ENCODE data around the gene SIGLECL1.

SIGLECL1 gene

GRCh38 chr19:51253088-51253806 lies 2.4 kb downstream of the SIGLECL1 start:
- no peak for DNase-seq

GRCh38 chr19:51256155-51256625 lies 5.3 kb downstream of the SIGLECL1 start:
- no peak for DNase-seq

- DNase-seq, result no peak
Observed at GRCh38 chr19:51257471-51257870, 6.6 kb downstream of the SIGLECL1 start.

- no peak for DNase-seq
Observed at GRCh38 chr19:51258165-51259160, 7.6 kb downstream of the SIGLECL1 start.

GRCh38 chr19:51259348-51260245 lies 8.7 kb downstream of the SIGLECL1 start:
- DNase-seq, result no peak

GRCh38 chr19:51263808-51264207 lies 12.9 kb downstream of the SIGLECL1 start:
- DNase-seq, result no peak

GRCh38 chr19:51271067-51271466 lies 20.2 kb downstream of the SIGLECL1 start:
- DNase-seq, result no peak

- no peak for DNase-seq
Observed at GRCh38 chr19:51272183-51272810, 21.4 kb downstream of the SIGLECL1 start.

GRCh38 chr19:51274049-51274770 lies 23.3 kb downstream of the SIGLECL1 start:
- no peak for DNase-seq

GRCh38 chr19:51277112-51277511 lies 26.2 kb downstream of the SIGLECL1 start:
- no peak for DNase-seq

- no peak for DNase-seq
Observed at GRCh38 chr19:51282335-51282734, 31.5 kb downstream of the SIGLECL1 start.

- no peak for DNase-seq
Observed at GRCh38 chr19:51285682-51286081, 34.8 kb downstream of the SIGLECL1 start.

- no peak for DNase-seq
Observed at GRCh38 chr19:51289635-51290034, 38.8 kb downstream of the SIGLECL1 start.

GRCh38 chr19:51292971-51293370 lies 42.1 kb downstream of the SIGLECL1 start:
- DNase-seq, result no peak

GRCh38 chr19:51293571-51294210 lies 42.8 kb downstream of the SIGLECL1 start:
- no peak for DNase-seq

- no peak for DNase-seq
Observed at GRCh38 chr19:51294211-51294976, 43.5 kb downstream of the SIGLECL1 start.

- DNase-seq, result no peak
Observed at GRCh38 chr19:51294977-51295375, 44.1 kb downstream of the SIGLECL1 start.

GRCh38 chr19:51295382-51296126 lies 44.7 kb downstream of the SIGLECL1 start:
- DNase-seq, result no peak

- DNase-seq, result no peak
Observed at GRCh38 chr19:51296336-51297093, 45.6 kb downstream of the SIGLECL1 start.

Data from 8988T (cell line).